Putamen (tissue), 1 donor: Measurements from ENCODE around the gene TMEM101.
"Not testable (repeated sequence)": the region's sequence is repeated elsewhere in the genome, so short reads cannot be mapped to it uniquely, and the experiment has no call there.

ENCODE experiments used
- DNase-seq: peaks from one replicate; pipeline ENCODE4 v3.0.0-alpha.2; 2016; ENCODE audit warnings: low spot score

TMEM101 gene

DNA sequence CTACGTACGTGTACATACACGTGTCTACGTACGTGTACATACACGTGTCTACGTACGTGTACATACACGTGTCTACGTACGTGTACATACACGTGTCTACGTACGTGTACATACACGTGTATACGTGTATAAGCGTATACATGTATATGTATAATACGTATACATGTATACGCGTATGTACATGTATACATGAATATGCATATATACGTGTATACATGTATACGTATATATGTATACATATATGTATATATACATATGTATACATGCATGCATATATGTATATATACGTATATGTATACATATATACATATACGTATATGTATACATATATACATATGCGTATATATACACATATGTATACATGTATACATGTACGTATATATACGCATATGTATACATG lies 38.9 kb downstream of the TMEM101 start:
- no peak for DNase-seq

DNA sequence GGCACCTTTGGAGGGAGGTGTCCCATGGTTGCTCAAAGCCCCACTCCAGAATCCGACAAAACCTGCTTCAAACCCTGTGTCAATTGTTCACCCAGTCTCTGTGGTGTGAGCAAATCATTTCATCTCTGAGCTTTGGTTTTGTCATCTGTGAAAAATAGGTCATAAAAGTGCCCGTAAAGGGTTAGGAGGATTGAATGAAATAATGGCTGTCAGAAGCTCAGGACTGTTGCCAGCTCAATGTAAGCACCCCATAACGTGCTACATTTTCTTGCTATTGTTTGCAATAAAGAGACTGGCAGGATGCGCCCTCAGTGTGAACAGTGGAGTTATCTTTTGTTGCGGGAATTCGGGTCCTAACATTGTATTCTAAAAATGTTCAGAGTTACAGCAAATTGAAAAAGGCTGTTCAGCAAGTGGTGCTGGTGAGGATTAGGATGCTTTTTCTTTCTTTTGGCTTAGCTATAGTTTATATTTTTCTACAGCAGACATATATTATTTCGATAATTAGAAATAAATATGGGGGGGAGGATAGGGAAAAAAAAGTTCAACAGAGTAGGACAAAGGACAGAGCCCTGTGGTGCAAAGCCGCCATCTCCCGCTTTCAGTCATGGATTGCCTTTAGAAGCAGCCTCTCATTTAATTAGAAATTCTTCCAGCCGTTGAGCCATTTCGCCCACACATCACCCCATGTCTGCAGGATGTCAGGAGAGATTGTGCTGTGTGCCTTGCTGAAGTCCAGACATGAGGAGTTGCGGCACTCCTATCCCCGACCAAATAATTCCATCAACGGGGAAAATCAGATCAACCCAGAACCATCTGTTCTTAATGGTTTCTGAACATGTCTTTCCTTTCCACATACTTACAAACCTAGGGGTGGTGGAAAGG lies 40.1 kb downstream of the TMEM101 start:
- no peak for DNase-seq

DNA sequence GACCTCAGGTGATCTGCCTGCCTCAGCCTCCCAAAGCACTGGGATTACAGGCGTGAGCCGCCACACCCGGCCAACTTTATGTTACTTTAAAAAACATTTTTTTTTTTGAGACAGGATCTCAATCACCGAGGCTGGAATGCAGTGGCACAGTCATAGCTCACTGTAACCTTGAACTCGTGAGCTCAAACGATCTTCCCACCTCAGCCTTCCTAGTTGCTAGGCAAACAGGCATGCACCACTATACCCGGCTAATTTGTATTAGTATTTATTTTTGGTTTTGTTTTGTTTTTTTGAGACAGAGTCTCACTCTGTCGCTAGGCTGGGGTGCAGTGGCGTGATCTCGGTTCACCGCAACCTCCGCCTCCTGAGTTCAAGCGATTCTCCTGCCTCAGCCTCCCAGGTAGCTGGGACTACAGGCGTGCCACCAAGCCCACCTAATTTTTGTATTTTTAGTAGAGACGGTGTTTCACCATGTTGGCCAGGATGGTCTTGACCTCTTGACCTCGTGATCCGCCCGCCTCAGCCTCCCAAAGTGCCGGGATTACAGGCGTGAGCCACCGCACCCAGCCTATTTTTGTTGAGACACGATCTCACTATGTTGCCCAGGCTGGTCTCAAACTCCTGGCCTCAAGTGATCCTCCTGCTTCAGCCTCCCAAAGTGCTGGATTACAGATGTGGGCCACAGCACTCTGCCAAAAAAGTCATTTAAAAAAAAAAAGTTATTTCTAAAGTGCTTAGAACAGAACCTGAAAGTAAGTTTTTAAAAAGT lies 42.1 kb downstream of the TMEM101 start:
- DNase-seq = not testable (repeated sequence)

DNA sequence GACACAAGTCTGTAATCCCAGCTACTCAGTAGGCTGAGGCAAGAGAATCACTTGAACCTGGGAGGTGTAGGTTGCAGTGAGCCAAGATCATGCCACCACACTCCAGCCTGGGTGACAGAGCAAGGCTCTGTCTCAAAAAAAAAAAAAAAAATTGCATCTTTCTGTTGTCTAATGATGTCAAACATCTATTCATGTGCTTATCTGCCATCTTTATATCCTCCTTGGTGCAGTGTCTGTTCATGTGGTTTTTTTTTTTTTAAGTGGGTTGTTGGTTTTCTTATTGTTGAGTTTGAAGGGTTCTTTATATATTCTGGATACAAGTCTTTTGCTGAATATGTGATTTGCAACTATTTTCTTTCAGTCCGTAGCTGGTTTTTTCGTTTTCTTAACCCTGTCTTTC lies 43.3 kb downstream of the TMEM101 start:
- not testable (repeated sequence) for DNase-seq

DNA sequence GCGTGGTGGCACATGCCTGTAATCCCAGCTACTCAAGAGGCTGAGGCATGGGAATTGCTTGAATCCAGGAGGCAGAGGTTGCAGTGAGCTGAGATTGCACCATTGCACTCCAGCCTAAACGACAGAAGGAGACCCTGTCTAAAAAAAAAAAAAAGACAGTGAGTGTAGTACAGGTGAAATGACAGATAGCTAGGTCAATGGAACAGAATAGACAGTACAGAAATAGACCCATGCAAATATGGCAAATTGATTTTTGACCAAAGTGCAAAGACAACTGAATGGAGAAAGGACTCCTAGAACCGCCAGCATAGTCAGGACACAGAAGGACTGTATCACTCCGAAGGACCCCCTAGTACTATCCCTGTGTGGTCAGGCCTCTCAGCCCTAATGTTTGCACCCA lies 44.4 kb downstream of the TMEM101 start:
- DNase-seq = no peak

GRCh38 chr17:43967251-43967875 lies 47.4 kb downstream of the TMEM101 start:
- DNase-seq = no peak

- no peak for DNase-seq
Measured at GRCh38 chr17:43966276-43966675, 48.5 kb downstream of the TMEM101 start.

GRCh38 chr17:43962479-43962878 lies 52.3 kb downstream of the TMEM101 start:
- DNase-seq = no peak

DNA sequence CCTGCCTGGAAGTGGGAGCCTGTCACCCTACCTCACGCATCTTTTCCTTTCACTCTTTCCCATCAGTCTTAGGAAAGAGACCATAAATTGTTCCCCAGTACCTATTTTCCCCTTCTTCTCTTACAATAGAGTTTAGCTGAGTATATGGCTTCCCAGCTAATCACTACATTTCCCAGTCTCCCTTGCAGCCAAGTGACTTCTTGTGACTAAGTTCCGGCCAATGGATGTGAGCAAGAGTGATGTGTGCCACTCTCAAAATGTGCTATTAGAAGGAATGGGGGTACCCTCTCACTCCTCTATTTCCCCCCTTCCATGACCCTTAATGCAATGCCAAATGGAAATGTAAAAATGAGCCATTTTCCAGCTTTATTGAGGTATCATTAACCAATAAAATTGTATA lies 52.8 kb downstream of the TMEM101 start:
- no peak for DNase-seq

DNA sequence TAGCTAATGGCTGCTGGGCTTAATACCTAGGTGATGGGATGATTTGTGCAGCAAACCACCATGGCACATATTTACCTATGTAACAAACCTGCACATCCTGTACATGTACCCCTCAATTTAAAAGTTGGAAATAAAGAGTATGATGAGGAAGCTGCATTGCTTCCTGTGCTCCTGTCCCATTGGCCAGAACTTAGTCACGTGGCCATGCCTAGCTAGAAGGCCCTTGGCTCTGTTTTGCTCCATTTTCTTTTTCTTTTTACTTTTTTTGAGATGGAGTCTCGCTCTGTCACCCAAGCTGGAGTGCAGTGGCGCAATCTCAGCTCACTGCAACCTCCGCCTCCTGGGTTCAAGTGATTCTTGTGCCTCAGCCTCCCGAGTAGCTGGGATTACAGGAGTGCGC lies 53.5 kb downstream of the TMEM101 start:
- DNase-seq = not testable (repeated sequence)
